Omental fat pad (tissue), 4 donors: ENCODE measurements around the gene CNDP1. TPM values are rescaled to one million over a fixed set of nuclear protein-coding genes. Genes with fewer than 3 reads are reported as not detected.

Experiments
- ATAC-seq: fragments of 150-250 bp; one replicate; pipeline ENCODE4 v1.9.1; 2016; ENCODE audit warnings: mild to moderate bottlenecking, moderate library complexity; ENCODE audit not compliant: low FRiP score
- DNase-seq: peaks from one replicate; pipeline ENCODE4 v3.0.0-alpha.2; 2019; ENCODE audit warnings: low spot score
- CTCF ChIP-seq, 3 donors: fragments of 450-650 bp; IDR thresholded peaks; one replicate each; pipeline ENCODE4 v1.5.1; 2016 to 2017; ENCODE audit warnings: antibody characterized with exemption in 3 of 3, mild to moderate bottlenecking in 3 of 3, moderate library complexity in 2 of 3
- total RNA-seq, 4 donors: library from RNA; depleted of rRNA; stranded (reverse); fragments of >200 nt; gene quantifications; one replicate each; pipeline ENCODE4 v1.1.0, GENCODE V29; 2016

Gene CNDP1
- total RNA-seq, 4 donors from 2014 or later = not detected

GRCh38 chr18:74528478-74528877 lies 5.8 kb upstream of the CNDP1 start:
- DNase-seq = no peak
- no peak for ATAC-seq
- TF ChIP-seq CTCF (IDR thresholded peaks at IDR 0.05) = no peak

- TF ChIP-seq CTCF (IDR thresholded peaks at IDR 0.05) = no peak
- ATAC-seq (no peak), DNase-seq (no peak)
Measured at GRCh38 chr18:74528913-74529312, 5.4 kb upstream of the CNDP1 start.

GRCh38 chr18:74529378-74529777 lies 4.9 kb upstream of the CNDP1 start:
- no peak for TF ChIP-seq CTCF (IDR thresholded peaks at IDR 0.05)
- DNase-seq (no peak), ATAC-seq (no peak)

GRCh38 chr18:74529811-74530583 lies 4.3 kb upstream of the CNDP1 start:
- no peak for DNase-seq
- TF ChIP-seq CTCF (IDR thresholded peaks at IDR 0.05) = no peak
- ATAC-seq = no peak

- no peak for TF ChIP-seq CTCF (IDR thresholded peaks at IDR 0.05)
- ATAC-seq = no peak
- DNase-seq = no peak
Measured at GRCh38 chr18:74530584-74530862, 3.8 kb upstream of the CNDP1 start.

- ATAC-seq = no peak
- no peak for TF ChIP-seq CTCF (IDR thresholded peaks at IDR 0.05)
- DNase-seq = no peak
Measured at GRCh38 chr18:74531043-74531442, 3.3 kb upstream of the CNDP1 start.

- TF ChIP-seq CTCF (IDR thresholded peaks at IDR 0.05) = no peak
- ATAC-seq (no peak), DNase-seq (no peak)
Measured at GRCh38 chr18:74532511-74533025, 1.7 kb upstream of the CNDP1 start.
